H1 (cell line): Measurements from ENCODE around the gene BABAM1.

Experiments used
- EZH2 ChIP-seq: fragments of 200-600 bp; sonication (generic); IDR thresholded peaks from 2 replicates; pipeline ENCODE4 v1.7.1; 2012; ENCODE audit warnings: low read depth, mild to moderate bottlenecking, moderate library complexity, low read length, inconsistent platforms; ENCODE audit not compliant: severe bottlenecking
- MAFK ChIP-seq: IDR thresholded peaks from 2 replicates; pipeline ENCODE4 v1.6.1; 2012; ENCODE audit warnings: low read depth, mild to moderate bottlenecking, improper control_type of control experiment, low read length

GRCh38 chr19:17235971-17236777 is 31.1 kb upstream of the BABAM1 start:
- TF ChIP-seq MAFK (no peak), EZH2 (no peak)
